ENCODE data around the gene NTHL1.
A peak's percentile ranks its signal among the peaks of the same experiment; 100 is the strongest.
"Not testable (repeated sequence)": the region's sequence is repeated elsewhere in the genome, so short reads cannot be mapped to it uniquely, and the experiment has no call there.

The NTHL1 gene

DNA sequence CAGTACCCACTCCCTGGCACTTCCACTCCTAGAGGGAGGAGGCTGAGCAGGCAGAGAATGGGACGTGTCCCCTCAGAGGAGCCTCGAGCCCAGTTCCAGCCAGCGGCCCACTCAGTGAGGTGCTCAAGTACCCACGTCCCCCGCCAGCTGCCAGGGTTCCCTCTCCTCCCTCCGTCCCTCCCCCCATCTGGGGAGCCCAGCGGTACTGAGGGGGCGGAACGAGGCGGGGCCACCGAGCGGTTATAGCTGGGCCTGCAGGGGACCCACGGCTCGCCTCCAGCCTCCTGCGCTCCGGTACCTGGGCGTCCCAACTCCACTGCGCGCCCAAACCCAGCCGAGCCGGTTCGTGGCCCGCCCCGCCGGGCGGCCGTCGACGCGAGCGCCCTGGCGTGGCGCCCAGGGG, 28.1 kb downstream of the NTHL1 start, which contains the start of gene NPW:
Gene NPW, plus strand, starts transcription at position 268 of the 403 bp plus-strand sequence.
- TF ChIP-seq ZFX (IDR thresholded peaks at IDR 0.05; ENCODE audit: borderline replicate concordance), result no peak
- TF ChIP-seq, protein P1, sequence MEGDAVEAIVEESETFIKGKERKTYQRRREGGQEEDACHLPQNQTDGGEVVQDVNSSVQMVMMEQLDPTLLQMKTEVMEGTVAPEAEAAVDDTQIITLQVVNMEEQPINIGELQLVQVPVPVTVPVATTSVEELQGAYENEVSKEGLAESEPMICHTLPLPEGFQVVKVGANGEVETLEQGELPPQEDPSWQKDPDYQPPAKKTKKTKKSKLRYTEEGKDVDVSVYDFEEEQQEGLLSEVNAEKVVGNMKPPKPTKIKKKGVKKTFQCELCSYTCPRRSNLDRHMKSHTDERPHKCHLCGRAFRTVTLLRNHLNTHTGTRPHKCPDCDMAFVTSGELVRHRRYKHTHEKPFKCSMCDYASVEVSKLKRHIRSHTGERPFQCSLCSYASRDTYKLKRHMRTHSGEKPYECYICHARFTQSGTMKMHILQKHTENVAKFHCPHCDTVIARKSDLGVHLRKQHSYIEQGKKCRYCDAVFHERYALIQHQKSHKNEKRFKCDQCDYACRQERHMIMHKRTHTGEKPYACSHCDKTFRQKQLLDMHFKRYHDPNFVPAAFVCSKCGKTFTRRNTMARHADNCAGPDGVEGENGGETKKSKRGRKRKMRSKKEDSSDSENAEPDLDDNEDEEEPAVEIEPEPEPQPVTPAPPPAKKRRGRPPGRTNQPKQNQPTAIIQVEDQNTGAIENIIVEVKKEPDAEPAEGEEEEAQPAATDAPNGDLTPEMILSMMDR (IDR thresholded peaks at IDR 0.05), result no peak
- no peak within 1 kb of the TSS for H3K27ac ChIP-seq

GRCh38 chr16:2016407-2016922, 31.2 kb downstream of the NTHL1 start:
- TF ChIP-seq, protein P1 (IDR thresholded peaks at IDR 0.05), result peak; percentile 69
- no peak for TF ChIP-seq ZFX (IDR thresholded peaks at IDR 0.05; ENCODE audit: borderline replicate concordance)
- peak overlapping the region; percentile 80 for H3K27ac ChIP-seq

GRCh38 chr16:2015947-2016208, 31.8 kb downstream of the NTHL1 start:
- no peak for TF ChIP-seq ZFX (IDR thresholded peaks at IDR 0.05; ENCODE audit: borderline replicate concordance)
- TF ChIP-seq, protein P1 (IDR thresholded peaks at IDR 0.05), result no peak
- peak overlapping the region; percentile 80 for H3K27ac ChIP-seq

- peak overlapping the region; percentile 80 for H3K27ac ChIP-seq
- TF ChIP-seq, protein P1 (IDR thresholded peaks at IDR 0.05), result no peak
- no peak for TF ChIP-seq ZFX (IDR thresholded peaks at IDR 0.05; ENCODE audit: borderline replicate concordance)
Measured at GRCh38 chr16:2015117-2015946, 32.3 kb downstream of the NTHL1 start.

DNA sequence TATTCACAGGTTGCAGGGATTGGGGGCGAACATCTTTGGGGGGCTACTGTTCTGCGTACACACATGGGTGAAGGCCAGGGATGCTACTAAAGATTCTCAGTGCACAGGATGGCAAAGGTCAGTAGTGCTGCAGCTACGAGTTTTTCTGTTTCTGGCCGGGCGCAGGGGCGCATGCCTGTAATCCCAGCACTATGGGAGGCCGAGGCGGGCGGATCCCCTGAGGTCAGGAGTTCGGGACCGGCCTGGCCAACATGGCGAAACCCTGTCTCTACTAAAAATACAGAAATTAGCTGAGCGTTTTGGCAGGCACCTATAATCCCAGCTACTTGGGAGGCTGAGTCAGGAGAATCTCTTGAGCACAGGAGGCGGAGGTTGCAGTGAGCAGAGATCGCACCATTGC, 34.1 kb downstream of the NTHL1 start:
- H3K27ac ChIP-seq, result no peak overlapping the region
- TF ChIP-seq, protein P1 (IDR thresholded peaks at IDR 0.05), result no peak
- no peak for TF ChIP-seq ZFX (IDR thresholded peaks at IDR 0.05; ENCODE audit: borderline replicate concordance)

GRCh38 chr16:2011726-2012125, 35.9 kb downstream of the NTHL1 start:
- H3K27ac ChIP-seq, result not testable (repeated sequence)

DNA sequence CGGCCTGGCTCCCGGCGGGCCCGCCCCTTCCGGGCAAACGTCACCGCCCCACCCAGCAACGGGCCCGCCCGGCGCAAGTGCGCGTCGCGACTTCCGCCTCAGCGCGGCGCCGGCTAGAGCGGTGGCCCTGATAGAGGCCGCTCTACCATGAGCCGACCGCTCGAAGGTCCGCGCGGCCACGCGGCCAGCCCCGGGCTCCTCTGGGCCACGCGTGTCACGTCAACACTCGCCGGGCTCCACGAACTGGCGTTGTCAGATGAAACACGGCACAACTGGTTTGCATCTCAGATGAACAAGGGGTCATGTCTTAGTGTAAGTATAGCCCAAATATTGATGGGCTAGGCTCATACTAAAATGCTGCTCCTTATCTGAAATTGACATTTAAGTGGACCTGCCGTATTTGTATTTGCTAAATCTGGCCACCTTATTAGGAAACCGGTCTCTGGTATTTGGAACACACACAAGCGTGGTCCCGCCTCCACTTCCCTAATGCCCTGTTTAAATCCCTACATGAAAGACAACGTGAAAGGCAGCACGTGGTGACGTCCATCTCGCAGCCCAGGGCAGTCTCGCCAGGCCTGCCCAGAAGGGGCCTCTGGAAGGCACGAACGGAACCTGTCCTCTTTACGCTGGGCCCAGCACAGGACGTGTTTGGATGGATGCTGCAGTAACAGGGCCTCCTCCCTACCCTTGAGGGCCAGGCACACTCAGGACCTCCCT, 37.7 kb downstream of the NTHL1 start, which contains the start of gene ZNF598:
Gene ZNF598, minus strand, starts transcription at position 31 of the 720 bp plus-strand sequence.
- no peak for TF ChIP-seq ZFX (IDR thresholded peaks at IDR 0.05; ENCODE audit: borderline replicate concordance)
- TF ChIP-seq, protein P1 (IDR thresholded peaks at IDR 0.05), result no peak
- H3K27ac ChIP-seq, result peak within 1 kb of the TSS; percentile 86
